Heart left ventricle (tissue), 13 donors: ENCODE data around the gene DHH.

Experiments
- POLR2A ChIP-seq, 2 donors: fragments of 450-650 bp; IDR thresholded peaks; one replicate each; pipeline ENCODE4 v1.6.1; 2017; ENCODE audit warnings: antibody characterized with exemption in 2 of 2, mild to moderate bottlenecking in 2 of 2, moderate library complexity in 2 of 2
- TF ChIP-seq, protein P1 (sequence below), 12 donors: fragments of 200-600 bp; sonication (generic) in 4 of 12; IDR thresholded peaks; one replicate each; pipeline versions ENCODE4 v1.5.0 to v1.8.0; 2018 to 2022; ENCODE audit warnings: antibody characterized with exemption in 12 of 12, mild to moderate bottlenecking in 5 of 12
- donor health status: ischemic (EF 13 %, LVEDD 7.1; RV severe dilation, severe dysfunction).
- donor health status: DM: no; HTN: yes; CAD: no.
- donor health status: DM: no; HTN: no; CAD: no.
- donor health status: ischemic (EF 25% LVEDD 6.9; RV normal size, moderate dysfunction).
- donor health status: ischemic (EF 25% LVEDD 5.7; RV mildly dilated, moderate dysfunction).
- donor health status: ischemic (EF 35%, LVEDD 5.7; RV mildly dilated, moderate dysfunction).
- donor health status: nonischemic (EF 11% LVEDD 7.7; RV severe dilation, severe dysfunction).
- donor health status: DM: yes; HTN: yes; CAD: no.
- donor health status: PGD.
- donor health status: ischemic (EF 29% LVEDD 5.4; RV normal size, mild dysfunction).
- donor health status: nonischemic (EF 23%, LVEDD 6.1; RV moderate dilation, normal function).

DNA sequence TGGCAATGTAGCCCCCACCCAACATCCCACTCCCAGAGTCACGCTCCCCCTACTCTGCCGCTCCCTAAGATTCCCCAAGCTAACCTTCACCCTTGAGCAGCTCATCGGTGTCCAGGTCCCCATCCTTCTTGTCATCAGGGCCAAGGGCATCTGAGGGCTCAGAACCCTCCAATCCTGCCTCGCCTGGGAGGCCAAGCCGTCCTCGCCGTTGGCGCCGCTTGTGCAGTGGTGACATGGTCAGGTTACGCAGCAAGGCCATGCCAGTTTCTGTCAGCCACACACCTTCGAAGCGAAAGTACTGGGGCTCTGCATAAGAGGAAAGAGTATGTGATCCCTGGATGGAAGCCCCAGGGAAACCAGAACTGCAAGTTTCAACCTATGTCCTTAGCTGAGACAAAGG is 49.9 kb downstream of the DHH start:
- TF ChIP-seq, protein P1, sequence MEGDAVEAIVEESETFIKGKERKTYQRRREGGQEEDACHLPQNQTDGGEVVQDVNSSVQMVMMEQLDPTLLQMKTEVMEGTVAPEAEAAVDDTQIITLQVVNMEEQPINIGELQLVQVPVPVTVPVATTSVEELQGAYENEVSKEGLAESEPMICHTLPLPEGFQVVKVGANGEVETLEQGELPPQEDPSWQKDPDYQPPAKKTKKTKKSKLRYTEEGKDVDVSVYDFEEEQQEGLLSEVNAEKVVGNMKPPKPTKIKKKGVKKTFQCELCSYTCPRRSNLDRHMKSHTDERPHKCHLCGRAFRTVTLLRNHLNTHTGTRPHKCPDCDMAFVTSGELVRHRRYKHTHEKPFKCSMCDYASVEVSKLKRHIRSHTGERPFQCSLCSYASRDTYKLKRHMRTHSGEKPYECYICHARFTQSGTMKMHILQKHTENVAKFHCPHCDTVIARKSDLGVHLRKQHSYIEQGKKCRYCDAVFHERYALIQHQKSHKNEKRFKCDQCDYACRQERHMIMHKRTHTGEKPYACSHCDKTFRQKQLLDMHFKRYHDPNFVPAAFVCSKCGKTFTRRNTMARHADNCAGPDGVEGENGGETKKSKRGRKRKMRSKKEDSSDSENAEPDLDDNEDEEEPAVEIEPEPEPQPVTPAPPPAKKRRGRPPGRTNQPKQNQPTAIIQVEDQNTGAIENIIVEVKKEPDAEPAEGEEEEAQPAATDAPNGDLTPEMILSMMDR (IDR thresholded peaks at IDR 0.05): no peak
- no peak for TF ChIP-seq POLR2A (IDR thresholded peaks at IDR 0.05)
